Activated T-cell treated with anti-CD3 and anti-CD28 coated beads, Interleukin-2, amount 50 U/mL, for 72 hours (primary cell): ENCODE data around the gene SMARCA2. TPM values are rescaled to one million over a fixed set of nuclear protein-coding genes. Genes with fewer than 3 reads are reported as not detected.

Source experiments
- ATAC-seq, 2 donors: fragments of 150-1000 bp; cut with Tn5 transposase; replicated peaks in 1 of 2; 2 replicates each; pipeline ENCODE4 v1.10.0; 2021; ENCODE audit warnings: moderate library complexity in 2 of 2, mild to moderate bottlenecking in 1 of 2
- DNase-seq, 2 donors: peaks; one replicate each; pipeline ENCODE4 v3.0.0; 2021 to 2022; ENCODE audit warnings: mixed read lengths in 1 of 2
- H3K27ac Mint-ChIP-seq: one replicate; pipeline ENCODE4 v1.8.0; 2022; ENCODE audit warnings: mild to moderate bottlenecking, moderate library complexity, mixed read lengths
- H3K27me3 Mint-ChIP-seq: one replicate; pipeline ENCODE4 v1.8.0; 2022; ENCODE audit warnings: low read depth, mixed read lengths
- H3K36me3 Mint-ChIP-seq, 2 donors: one replicate each; pipeline ENCODE4 v1.8.0; 2022; ENCODE audit warnings: mixed read lengths in 2 of 2, mild to moderate bottlenecking in 1 of 2; ENCODE audit not compliant: insufficient read depth in 2 of 2
- H3K4me1 Mint-ChIP-seq: one replicate; pipeline ENCODE4 v1.8.0; 2022; ENCODE audit warnings: low read depth, mixed read lengths
- H3K4me3 Mint-ChIP-seq, 2 donors: one replicate each; pipeline ENCODE4 v1.8.0; 2022; ENCODE audit warnings: mild to moderate bottlenecking in 2 of 2, mixed read lengths in 2 of 2, moderate library complexity in 2 of 2
- H3K9me3 Mint-ChIP-seq, 2 donors: one replicate each; pipeline ENCODE4 v1.8.0; 2022; ENCODE audit warnings: mixed read lengths in 2 of 2
- total RNA-seq, 2 donors: library from RNA; stranded (reverse); gene quantifications; one replicate each; pipeline ENCODE4 v1.2.3, GENCODE V29; 2022

The SMARCA2 gene
- total RNA-seq, 2 donors from 2014 or later, result 117 to 120 TPM

GRCh38 chr9:2106666-2107065 lies 91.5 kb downstream of the SMARCA2 start:
- Mint-ChIP-seq H3K27me3 (no peaks in the 10 kb centered on the region), H3K4me1 (peaks cover 15% of the 10 kb centered on the region), H3K9me3 (no peaks in the 10 kb centered on the region), H3K36me3 (peaks cover 8 to 25% of the 10 kb centered on the region in 2 donors), H3K4me3 (no peak overlapping the region), H3K27ac (no peak overlapping the region)
- no peak for DNase-seq
- no peak for ATAC-seq

- H3K36me3 Mint-ChIP-seq, result peaks cover 6 to 30% of the 10 kb centered on the region in 2 donors
- H3K4me3 Mint-ChIP-seq, result no peak overlapping the region
- H3K9me3 Mint-ChIP-seq, result no peaks in the 10 kb centered on the region
- peaks cover 15% of the 10 kb centered on the region for H3K4me1 Mint-ChIP-seq
- ATAC-seq, result no peak
- no peaks in the 10 kb centered on the region for H3K27me3 Mint-ChIP-seq
- H3K27ac Mint-ChIP-seq, result peak overlapping the region; percentile 17
- no peak for DNase-seq
These were observed 92.8 kb downstream of the SMARCA2 start for GRCh38 chr9:2107906-2108451.

DNA sequence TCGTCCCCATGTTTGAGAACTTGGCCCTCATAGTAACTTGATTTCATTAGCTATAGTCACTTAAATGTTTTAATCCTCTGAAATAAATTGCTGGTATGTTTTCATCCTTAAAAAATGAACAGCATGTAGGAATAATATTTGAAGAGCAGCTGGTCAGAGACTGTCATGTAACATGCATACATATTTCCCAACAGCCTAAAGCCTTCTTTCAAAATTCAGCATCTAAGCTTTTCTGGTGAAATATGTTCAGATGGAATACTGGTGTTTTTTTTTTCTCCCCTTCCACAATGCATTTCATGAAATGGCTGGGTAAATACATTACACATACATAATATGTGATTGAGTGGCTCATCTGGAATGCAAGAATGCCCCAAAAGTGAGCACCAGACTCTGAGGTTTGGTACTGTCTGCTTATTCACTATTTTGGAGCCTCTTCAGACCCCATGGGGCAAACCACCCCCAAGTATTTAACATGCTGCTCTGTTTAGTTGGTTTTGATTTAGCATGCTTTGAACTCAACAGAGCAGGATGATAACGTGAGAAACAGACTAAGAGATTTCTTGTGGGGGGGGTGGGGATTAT lies 94.0 kb downstream of the SMARCA2 start:
- H3K36me3 Mint-ChIP-seq, result peaks cover 6 to 30% of the 10 kb centered on the region in 2 donors

DNA sequence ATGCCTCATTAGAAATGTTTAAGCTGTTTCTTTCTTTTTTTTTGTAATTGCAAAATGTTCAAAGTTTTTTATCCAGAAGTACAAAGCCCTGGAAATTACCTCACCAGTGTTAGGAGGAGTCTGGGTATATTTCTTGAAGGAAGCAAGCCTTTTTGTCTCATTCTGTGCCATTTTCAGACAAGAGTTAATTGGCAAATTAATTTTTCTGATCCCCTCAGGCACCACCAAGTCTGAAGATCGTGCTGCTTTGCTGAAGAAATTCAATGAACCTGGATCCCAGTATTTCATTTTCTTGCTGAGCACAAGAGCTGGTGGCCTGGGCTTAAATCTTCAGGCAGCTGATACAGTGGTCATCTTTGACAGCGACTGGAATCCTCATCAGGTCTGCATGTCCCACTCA lies 94.9 kb downstream of the SMARCA2 start:
- peaks cover 15% of the 10 kb centered on the region for H3K4me1 Mint-ChIP-seq
- no peak overlapping the region for H3K27ac Mint-ChIP-seq
- peaks cover 6 to 28% of the 10 kb centered on the region in 2 donors for H3K36me3 Mint-ChIP-seq

More for the DNA sequence above, 94.0 kb downstream of the SMARCA2 start:
- ATAC-seq (no peak), DNase-seq (no peak)
- Mint-ChIP-seq H3K27me3 (no peaks in the 10 kb centered on the region), H3K9me3 (no peaks in the 10 kb centered on the region), H3K27ac (no peak overlapping the region), H3K4me1 (peaks cover 15% of the 10 kb centered on the region), H3K4me3 (no peak overlapping the region)

DNA sequence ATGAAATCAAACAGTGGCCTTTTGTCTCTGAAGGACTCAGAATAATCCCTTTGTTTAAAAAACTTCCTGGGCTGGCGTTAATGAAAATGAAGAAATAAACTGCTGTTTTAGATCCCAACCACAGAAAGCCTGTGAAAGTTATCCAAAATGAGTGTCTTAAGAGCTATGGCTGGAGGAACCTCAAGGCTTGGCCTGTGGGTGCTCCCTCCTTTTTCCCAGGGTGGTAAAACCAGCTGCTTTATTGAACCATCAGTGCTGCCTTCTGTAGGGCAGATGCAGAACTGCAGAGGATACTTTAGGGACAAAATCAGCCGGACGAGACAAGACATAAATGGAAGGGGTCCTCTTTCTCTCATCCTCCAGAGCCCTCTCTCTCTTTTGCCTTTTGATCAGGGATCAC lies 100.9 kb downstream of the SMARCA2 start:
- no peak overlapping the region for H3K4me3 Mint-ChIP-seq
- no peaks in the 10 kb centered on the region for H3K4me1 Mint-ChIP-seq
- H3K27ac Mint-ChIP-seq, result no peak overlapping the region
- H3K27me3 Mint-ChIP-seq, result no peaks in the 10 kb centered on the region
- ATAC-seq (no peak), DNase-seq (peak in 1 of 2 donors; percentile 9)
- peaks cover 0 to 14% of the 10 kb centered on the region in 2 donors for H3K36me3 Mint-ChIP-seq
- H3K9me3 Mint-ChIP-seq, result no peaks in the 10 kb centered on the region

More for the DNA sequence above, 94.9 kb downstream of the SMARCA2 start:
- no peak overlapping the region for H3K4me3 Mint-ChIP-seq
- H3K27me3 Mint-ChIP-seq, result no peaks in the 10 kb centered on the region
- H3K9me3 Mint-ChIP-seq, result no peaks in the 10 kb centered on the region
- DNase-seq, result no peak
- no peak for ATAC-seq

DNA sequence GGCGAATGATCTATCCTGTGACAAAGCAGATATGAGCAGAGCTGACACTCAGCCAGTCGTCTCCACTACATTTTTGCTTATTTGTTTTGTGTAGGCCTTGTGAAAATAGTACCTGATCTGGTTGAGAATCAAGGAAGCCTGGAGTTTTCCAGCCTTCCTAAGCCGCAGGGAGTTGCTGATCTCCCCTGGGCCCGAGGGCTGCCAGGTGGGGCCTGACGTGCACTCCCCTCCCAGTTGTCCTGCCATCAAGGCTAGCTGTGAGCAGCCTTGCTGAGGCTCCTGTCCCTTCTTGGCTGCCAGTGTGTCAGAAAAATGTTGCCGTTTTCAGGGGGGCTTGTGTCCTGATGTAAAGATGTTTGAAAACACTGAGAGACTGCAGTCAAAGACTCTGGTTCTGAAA lies 102.4 kb downstream of the SMARCA2 start:
- H3K36me3 Mint-ChIP-seq, result peaks cover 0 to 6% of the 10 kb centered on the region in 2 donors
- DNase-seq, result no peak
- no peak overlapping the region for H3K27ac Mint-ChIP-seq
- H3K4me3 Mint-ChIP-seq, result no peak overlapping the region
- no peaks in the 10 kb centered on the region for H3K9me3 Mint-ChIP-seq
- H3K4me1 Mint-ChIP-seq, result no peaks in the 10 kb centered on the region
- no peak for ATAC-seq
- H3K27me3 Mint-ChIP-seq, result no peaks in the 10 kb centered on the region

DNA sequence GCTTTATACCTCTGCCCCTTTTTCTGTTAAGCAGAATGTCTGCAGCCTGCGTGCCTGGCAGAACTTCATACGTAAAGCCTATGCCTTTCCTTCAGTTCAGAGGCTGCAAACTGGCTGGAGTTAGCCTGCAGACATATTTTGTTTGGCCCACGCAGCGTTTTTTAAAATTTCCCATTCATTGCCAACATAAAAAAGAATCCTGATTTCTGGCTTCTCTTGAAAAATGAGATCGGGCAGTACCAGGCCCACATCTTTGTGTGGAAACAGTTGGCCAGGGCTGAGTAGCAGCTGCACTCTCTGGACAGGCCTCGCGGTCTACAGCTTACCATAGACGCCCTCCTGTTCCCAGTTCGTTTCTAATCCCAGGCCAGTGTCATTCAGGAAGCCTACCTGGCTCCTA lies 104.4 kb downstream of the SMARCA2 start:
- Mint-ChIP-seq H3K4me3 (no peak overlapping the region), H3K4me1 (peaks cover 3% of the 10 kb centered on the region), H3K36me3 (peaks cover 2 to 9% of the 10 kb centered on the region in 2 donors), H3K27ac (no peak overlapping the region), H3K9me3 (no peaks in the 10 kb centered on the region), H3K27me3 (no peaks in the 10 kb centered on the region)
- ATAC-seq, result no peak
- DNase-seq, result no peak

DNA sequence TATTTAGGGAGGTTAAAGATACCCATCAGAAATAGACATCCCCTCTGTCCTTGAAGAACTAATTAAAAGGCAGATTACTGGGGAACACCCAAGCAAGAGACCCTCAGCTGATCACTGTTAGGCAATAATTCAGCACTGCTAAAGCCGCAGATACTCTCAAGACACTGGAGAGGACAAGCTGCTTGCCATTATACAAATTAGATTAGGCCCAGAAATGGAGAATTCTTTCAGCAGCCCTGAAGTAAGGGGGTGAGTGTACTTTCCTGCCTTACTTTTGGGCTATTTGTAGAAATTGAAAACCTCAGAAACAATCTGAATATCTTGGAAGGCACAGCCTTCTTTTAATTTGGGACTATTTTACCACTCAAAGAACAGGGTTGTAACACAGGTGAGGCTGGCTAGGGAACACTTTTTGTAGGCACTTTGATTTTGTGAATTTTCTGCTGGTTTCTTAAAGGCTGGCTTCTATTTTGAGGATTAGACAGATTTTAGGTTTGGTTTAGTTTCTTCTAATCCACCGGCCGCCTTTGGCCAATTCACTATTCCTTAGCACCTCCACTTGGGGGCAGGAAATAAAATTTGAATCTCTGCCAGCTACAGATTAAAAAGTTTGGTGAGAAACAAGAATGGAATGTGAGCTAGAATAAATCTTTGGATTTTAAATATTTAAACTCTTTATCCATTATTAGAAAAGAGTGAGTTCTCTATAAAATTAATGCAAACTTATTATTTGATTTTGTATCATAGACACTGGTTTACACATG lies 106.0 kb downstream of the SMARCA2 start:
- Mint-ChIP-seq H3K4me3 (no peak overlapping the region), H3K27ac (no peak overlapping the region), H3K9me3 (no peaks in the 10 kb centered on the region), H3K27me3 (no peaks in the 10 kb centered on the region), H3K36me3 (peaks cover 2 to 8% of the 10 kb centered on the region in 2 donors), H3K4me1 (peaks cover 18% of the 10 kb centered on the region)
- DNase-seq (no peak), ATAC-seq (no peak)

GRCh38 chr9:2122299-2122698 lies 107.2 kb downstream of the SMARCA2 start:
- ATAC-seq, result no peak
- peaks cover 2 to 13% of the 10 kb centered on the region in 2 donors for H3K36me3 Mint-ChIP-seq

GRCh38 chr9:2125906-2126305 lies 110.8 kb downstream of the SMARCA2 start:
- DNase-seq (no peak), ATAC-seq (peak; percentile 94 to 95)
- Mint-ChIP-seq H3K27me3 (no peaks in the 10 kb centered on the region), H3K4me1 (peaks cover 40% of the 10 kb centered on the region), H3K9me3 (no peaks in the 10 kb centered on the region), H3K27ac (peak overlapping the region; percentile 79), H3K4me3 (peak overlapping the region; percentile 31 to 64), H3K36me3 (peaks cover 2 to 20% of the 10 kb centered on the region in 2 donors)

More at GRCh38 chr9:2122299-2122698, 107.2 kb downstream of the SMARCA2 start:
- Mint-ChIP-seq H3K4me3 (no peak overlapping the region), H3K27ac (no peak overlapping the region), H3K4me1 (peaks cover 29% of the 10 kb centered on the region), H3K9me3 (no peaks in the 10 kb centered on the region), H3K27me3 (no peaks in the 10 kb centered on the region)
- no peak for DNase-seq

DNA sequence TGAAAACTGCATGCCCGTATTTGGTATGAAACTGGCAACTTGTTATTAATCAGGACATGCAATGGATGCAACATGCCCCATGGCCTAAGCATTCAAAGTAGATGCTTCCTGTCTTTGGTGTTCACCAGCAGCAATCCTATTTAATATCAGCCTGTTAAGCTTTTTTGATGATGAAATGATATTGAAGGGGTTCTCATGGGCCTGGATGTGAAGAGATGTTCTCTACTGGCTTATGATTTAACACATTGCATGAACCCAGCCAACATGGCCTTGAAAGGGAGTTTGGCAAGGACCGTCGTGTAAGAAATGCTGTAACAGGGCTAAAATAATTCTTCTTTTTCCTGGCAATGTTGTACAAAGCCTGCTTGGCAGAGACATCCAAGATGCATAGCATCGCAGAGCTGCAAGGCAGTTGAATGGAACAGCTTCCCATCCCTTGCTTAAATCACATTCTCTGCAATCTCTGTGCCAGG lies 111.2 kb downstream of the SMARCA2 start:
- Mint-ChIP-seq H3K9me3 (no peaks in the 10 kb centered on the region), H3K4me3 (peak overlapping the region; percentile 31 to 64), H3K27ac (no peak overlapping the region), H3K4me1 (peaks cover 45% of the 10 kb centered on the region), H3K36me3 (peaks cover 2 to 20% of the 10 kb centered on the region in 2 donors), H3K27me3 (no peaks in the 10 kb centered on the region)
- ATAC-seq (peak in 1 of 2 donors; percentile 9), DNase-seq (no peak)

DNA sequence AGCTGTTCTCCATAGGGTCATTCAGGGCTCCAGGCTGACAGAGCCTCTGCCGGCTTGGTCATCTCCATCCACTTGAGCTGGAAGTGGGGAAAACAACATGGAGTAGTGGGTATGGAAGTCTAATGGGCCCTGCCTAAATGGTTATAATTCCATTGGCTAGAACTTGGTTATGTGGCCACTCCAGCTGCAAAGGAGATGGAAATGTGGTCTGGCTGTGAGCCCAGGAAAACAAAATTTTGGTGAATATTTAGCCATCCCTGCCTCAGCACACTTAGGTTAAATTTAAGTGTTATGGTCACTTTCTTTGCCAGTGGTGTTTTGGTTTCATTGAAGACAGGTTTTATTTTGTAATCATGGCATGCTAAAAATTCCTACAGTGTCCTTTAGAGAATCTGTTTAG lies 112.3 kb downstream of the SMARCA2 start:
- ATAC-seq (no peak), DNase-seq (no peak)
- no peaks in the 10 kb centered on the region for H3K27me3 Mint-ChIP-seq
- no peaks in the 10 kb centered on the region for H3K9me3 Mint-ChIP-seq
- H3K4me3 Mint-ChIP-seq, result no peak overlapping the region
- H3K36me3 Mint-ChIP-seq, result peaks cover 3 to 20% of the 10 kb centered on the region in 2 donors
- H3K27ac Mint-ChIP-seq, result no peak overlapping the region
- peaks cover 47% of the 10 kb centered on the region for H3K4me1 Mint-ChIP-seq

DNA sequence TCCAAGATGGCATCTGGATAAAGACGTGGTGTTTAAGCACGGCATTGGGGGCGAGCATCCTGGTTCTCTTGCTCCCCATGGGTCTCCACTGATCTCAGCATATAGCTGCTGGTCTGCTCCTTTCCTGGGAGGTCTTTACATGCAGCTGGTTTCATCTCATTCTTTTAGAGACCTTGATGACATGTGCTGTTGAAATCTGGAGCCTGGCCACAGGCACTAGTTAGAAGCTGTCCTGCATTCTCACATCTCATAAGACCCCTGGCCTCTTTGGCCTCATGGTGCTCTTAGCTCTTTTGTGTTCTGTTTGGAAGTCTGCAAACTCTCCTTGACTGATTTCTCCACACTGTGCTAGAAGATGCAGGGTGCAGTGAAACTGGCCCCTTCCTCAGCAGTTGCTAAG lies 113.0 kb downstream of the SMARCA2 start:
- H3K36me3 Mint-ChIP-seq, result peaks cover 3 to 19% of the 10 kb centered on the region in 2 donors
- H3K27me3 Mint-ChIP-seq, result no peaks in the 10 kb centered on the region
- no peak overlapping the region for H3K27ac Mint-ChIP-seq

More for the DNA sequence above, 113.0 kb downstream of the SMARCA2 start:
- no peak overlapping the region for H3K4me3 Mint-ChIP-seq
- DNase-seq (no peak), ATAC-seq (no peak)
- peaks cover 47% of the 10 kb centered on the region for H3K4me1 Mint-ChIP-seq
- H3K9me3 Mint-ChIP-seq, result no peaks in the 10 kb centered on the region
